Peyer's patch (tissue), 4 donors: ENCODE data around the gene BRMS1.
"Not testable (repeated sequence)": the region's sequence is repeated elsewhere in the genome, so short reads cannot be mapped to it uniquely, and the experiment has no call there.

ENCODE experiments used
- CTCF ChIP-seq, 6 experiments: fragments of 450-650 bp in 4 of 6; fragments of 200-600 bp in 2 of 6; sonication (generic) in 1 of 6; IDR thresholded peaks; one replicate each; pipeline ENCODE4 v1.5.1; 2017 to 2019; ENCODE audit warnings: antibody characterized with exemption in 6 of 6, mild to moderate bottlenecking in 3 of 6, moderate library complexity in 1 of 6
- POLR2A ChIP-seq, 2 donors: fragments of 450-650 bp; IDR thresholded peaks; one replicate each; pipeline ENCODE4 v1.5.1; 2017; ENCODE audit warnings: antibody characterized with exemption in 2 of 2, mild to moderate bottlenecking in 2 of 2, moderate library complexity in 2 of 2

- not testable (repeated sequence) for TF ChIP-seq CTCF, POLR2A (IDR thresholded peaks at IDR 0.05)
Measured at GRCh38 chr11:66320289-66320688, 24.6 kb downstream of the BRMS1 start.
